DMS53 treated with DMSO at 0.1 percent for 48 hours (cell line): ENCODE measurements around the gene SERPINA3.
"Not testable (repeated sequence)": the region's sequence is repeated elsewhere in the genome, so short reads cannot be mapped to it uniquely, and the experiment has no call there.

Experiments
- DNase-seq: peaks from one replicate; lab custom pipeline; 2025; ENCODE audit not compliant: unreplicated experiment; lab: John Stamatoyannopoulos, UW

Gene SERPINA3

GRCh38 chr14:94612174-94612573 is at the start of gene SERPINA3:
Gene SERPINA3 (plus strand): TSS chr14:94612391. CDS start chr14:94614442, 2,051 bp downstream.
- no peak for DNase-seq

- DNase-seq: no peak
These were observed 49.0 kb upstream of the SERPINA3 start for GRCh38 chr14:94562941-94563883.

- no peak for DNase-seq
These were observed 47.8 kb upstream of the SERPINA3 start for GRCh38 chr14:94564381-94564780.

- no peak for DNase-seq
These were observed 44.0 kb upstream of the SERPINA3 start for GRCh38 chr14:94568186-94568585.

- DNase-seq: no peak
These were observed 42.7 kb upstream of the SERPINA3 start for GRCh38 chr14:94569381-94570001.

GRCh38 chr14:94570002-94570400 is 42.2 kb upstream of the SERPINA3 start:
- no peak for DNase-seq

- no peak for DNase-seq
These were observed 41.8 kb upstream of the SERPINA3 start for GRCh38 chr14:94570440-94570839.

GRCh38 chr14:94571395-94571794 is 40.8 kb upstream of the SERPINA3 start:
- DNase-seq: no peak

- no peak for DNase-seq
These were observed 40.2 kb upstream of the SERPINA3 start for GRCh38 chr14:94571950-94572349.

- DNase-seq: no peak
These were observed 39.4 kb upstream of the SERPINA3 start for GRCh38 chr14:94572637-94573303.

- DNase-seq: no peak
These were observed 38.5 kb upstream of the SERPINA3 start for GRCh38 chr14:94573475-94574277.

GRCh38 chr14:94574336-94574735 is 37.9 kb upstream of the SERPINA3 start:
- no peak for DNase-seq

- DNase-seq: no peak
These were observed 36.2 kb upstream of the SERPINA3 start for GRCh38 chr14:94575730-94576585.

GRCh38 chr14:94577472-94577871 is 34.7 kb upstream of the SERPINA3 start:
- DNase-seq: not testable (repeated sequence)

GRCh38 chr14:94578712-94579111 is 33.5 kb upstream of the SERPINA3 start:
- no peak for DNase-seq

GRCh38 chr14:94581127-94581999 is 30.8 kb upstream of the SERPINA3 start, which contains the start of gene SERPINA5:
Gene SERPINA5 (plus strand): TSS chr14:94581426. CDS start chr14:94587363, 5,937 bp downstream.
- DNase-seq: no peak

GRCh38 chr14:94582199-94582750 is 29.9 kb upstream of the SERPINA3 start:
- no peak for DNase-seq

- no peak for DNase-seq
These were observed 29.3 kb upstream of the SERPINA3 start for GRCh38 chr14:94582851-94583250.

- no peak for DNase-seq
These were observed 28.6 kb upstream of the SERPINA3 start for GRCh38 chr14:94583557-94583956.
